SK-N-SH (cell line): Measurements from ENCODE around the gene ZNF365. TPM values are rescaled to one million over a fixed set of nuclear protein-coding genes. Genes with fewer than 3 reads are reported as not detected.

Experiments
- CTCF ChIA-PET: fragments of 300-600, 350-600 bp; formaldehyde crosslinking; extraction: SDS; loops from one replicate; lab custom pipeline; 2021; lab: Yijun Ruan, JAX
- POLR2A ChIA-PET: fragments of 350-600 bp; sonication (Branson Sonifier 250); formaldehyde crosslinking; extraction: SDS; loops from one replicate; lab custom pipeline; 2020; ENCODE audit warnings: antibody characterized with exemption, inconsistent platforms; lab: Yijun Ruan, JAX
- DNase-seq: peaks from one replicate; pipeline ENCODE4 v3.0.0; 2012
- H2AFZ ChIP-seq: fragments of 200-600 bp; sonication (generic); 2 replicates; pipeline ENCODE4 v1.8.1; 2016; ENCODE audit warnings: antibody characterized with exemption, mild to moderate bottlenecking, low read depth
- H3F3A ChIP-seq: fragments of 200-600 bp; sonication (generic); replicated peaks from 2 replicates; pipeline ENCODE3; 2016; ENCODE audit warnings: antibody characterized with exemption, mild to moderate bottlenecking; ENCODE audit not compliant: insufficient read depth
- H3K27ac ChIP-seq, 2 experiments: fragments of 200-500 bp in 1 of 2; fragments of 200-600 bp in 1 of 2; sonication (Bioruptor generic) in 1 of 2; sonication (generic), shearing (Covaris generic) in 1 of 2; 2 replicates each; pipeline versions ENCODE4 v1.5.1 to v1.6.1; 2014 to 2016; ENCODE audit warnings: low read depth in 2 of 2, inconsistent platforms in 1 of 2, low read length in 1 of 2, mild to moderate bottlenecking in 1 of 2, mixed read lengths in 1 of 2
- H3K27me3 ChIP-seq: fragments of 200-600 bp; sonication (generic), shearing (Covaris generic); 2 replicates; pipeline ENCODE4 v1.6.1; 2016; ENCODE audit warnings: mixed run types; ENCODE audit not compliant: insufficient read depth
- H3K36me3 ChIP-seq, 2 experiments: fragments of 200-500 bp in 1 of 2; fragments of 200-600 bp in 1 of 2; sonication (Bioruptor generic) in 1 of 2; sonication (generic) in 1 of 2; replicated peaks in 1 of 2; 2 replicates each; pipeline versions ENCODE3 to v1.5.1; 2014 to 2016; ENCODE audit warnings: low read length in 1 of 2, mild to moderate bottlenecking in 1 of 2; ENCODE audit not compliant: insufficient read depth in 2 of 2, control insufficient read depth in 1 of 2
- H3K4me1 ChIP-seq, 2 experiments: fragments of 200-500 bp in 1 of 2; fragments of 200-600 bp in 1 of 2; sonication (Bioruptor generic) in 1 of 2; sonication (generic), shearing (Covaris generic) in 1 of 2; 2 replicates each; pipeline versions ENCODE4 v1.5.1 to v1.6.1; 2014 to 2016; ENCODE audit warnings: low read depth in 1 of 2, low read length in 1 of 2, mixed run types in 1 of 2; ENCODE audit not compliant: insufficient read depth in 2 of 2, control insufficient read depth in 1 of 2
- H3K4me2 ChIP-seq: fragments of 200-600 bp; sonication (generic), shearing (Covaris generic); 2 replicates; pipeline ENCODE4 v1.6.1; 2017; ENCODE audit warnings: mixed run types
- H3K4me3 ChIP-seq, 2 experiments: fragments of 200-500 bp in 1 of 2; fragments of 200-600 bp in 1 of 2; sonication (Bioruptor generic) in 1 of 2; sonication (generic), shearing (Covaris generic) in 1 of 2; 2 replicates each; pipeline versions ENCODE4 v1.5.1 to v1.8.1; 2014 to 2016; ENCODE audit warnings: low read depth in 2 of 2, inconsistent platforms in 1 of 2, low read length in 1 of 2, mild to moderate bottlenecking in 1 of 2, mixed read lengths in 1 of 2, moderate library complexity in 1 of 2
- H3K79me2 ChIP-seq: fragments of 200-600 bp; sonication (generic); 2 replicates; pipeline ENCODE4 v1.8.1; 2017; ENCODE audit warnings: mild to moderate bottlenecking; ENCODE audit not compliant: insufficient read depth
- H3K9ac ChIP-seq: fragments of 200-600 bp; sonication (generic); 2 replicates; pipeline ENCODE4 v1.6.1; 2017; ENCODE audit warnings: mixed run types
- H3K9me2 ChIP-seq: fragments of 200-600 bp; sonication (generic); 2 replicates; pipeline ENCODE4 v1.6.1; 2017; ENCODE audit warnings: mixed run types
- H3K9me3 ChIP-seq: fragments of 200-600 bp; sonication (generic); 2 replicates; pipeline ENCODE4 v1.6.1; 2017; ENCODE audit warnings: mixed run types, mild to moderate bottlenecking, moderate library complexity
- H4K20me1 ChIP-seq: fragments of 200-600 bp; sonication (generic); 2 replicates; pipeline ENCODE4 v1.6.1; 2017; ENCODE audit warnings: mild to moderate bottlenecking, mixed run types; ENCODE audit not compliant: insufficient read depth
- ELF1 ChIP-seq: IDR thresholded peaks from 2 replicates; pipeline ENCODE4 v1.4.0; 2012
- EZH2phosphoT487 ChIP-seq: fragments of 200-600 bp; sonication (generic); IDR thresholded peaks from 2 replicates; pipeline ENCODE4 v1.6.1; 2017; ENCODE audit warnings: low read depth, mixed run types, mild to moderate bottlenecking, antibody characterized with exemption, moderate library complexity, borderline replicate concordance
- FOSL2 ChIP-seq: IDR thresholded peaks from 2 replicates; pipeline ENCODE4 v1.4.0; 2012; ENCODE audit warnings: low read depth, mild to moderate bottlenecking, moderate library complexity, borderline replicate concordance
- FOXJ3 ChIP-seq: sonication (generic); formaldehyde crosslinking; IDR thresholded peaks from 2 replicates; pipeline ENCODE4 v1.5.1; 2020; ENCODE audit warnings: mild to moderate bottlenecking, missing genetic modification reagents
- GABPA ChIP-seq: IDR thresholded peaks from 2 replicates; pipeline ENCODE4 v1.4.0; 2012; ENCODE audit warnings: low read depth, mild to moderate bottlenecking
- JUND ChIP-seq: IDR thresholded peaks from 2 replicates; pipeline ENCODE4 v1.4.0; 2012
- MEF2A ChIP-seq: IDR thresholded peaks from 2 replicates; pipeline ENCODE4 v1.4.0; 2012; ENCODE audit warnings: low read depth, borderline replicate concordance
- POLR2AphosphoS5 ChIP-seq: IDR thresholded peaks from 2 replicates; pipeline ENCODE4 v1.6.1; 2012; ENCODE audit warnings: low read depth, low read length
- RAD21 ChIP-seq: IDR thresholded peaks from 2 replicates; pipeline ENCODE4 v1.6.1; 2012; ENCODE audit warnings: mild to moderate bottlenecking, low read length
- TEAD4 ChIP-seq: IDR thresholded peaks from 2 replicates; pipeline ENCODE4 v1.4.0; 2012; ENCODE audit warnings: mild to moderate bottlenecking, borderline replicate concordance; ENCODE audit not compliant: insufficient read depth
- YY1 ChIP-seq: IDR thresholded peaks from 2 replicates; pipeline ENCODE4 v1.4.0; 2012; ENCODE audit warnings: low read depth, mild to moderate bottlenecking
- WGBS: methylation state at CpG from one replicate; pipeline ENCODE4 v1.1.6; 2017; ENCODE audit warnings: low lambda C conversion rate; 5-methylcytosine and 5-hydroxymethylcytosine counted together
- polyA plus RNA-seq, 3 experiments: library from polyadenylated mRNA; depleted of rRNA; stranded (reverse); fragments of >200 nt; gene quantifications; 2 replicates each; pipeline ENCODE4 v1.2.3, GENCODE V29; 2012
- TF ChIP-seq, protein P1 (sequence below): IDR thresholded peaks from 2 replicates; pipeline ENCODE4 v1.4.0; 2012; ENCODE audit warnings: low read depth
- TF ChIP-seq, protein P2 (sequence below): fragments of 200-600 bp; sonication (generic); IDR thresholded peaks from 2 replicates; pipeline ENCODE4 v1.6.1; 2017; ENCODE audit warnings: antibody characterized with exemption, mild to moderate bottlenecking, moderate library complexity
- TF ChIP-seq, protein P3 (sequence below): IDR thresholded peaks from 2 replicates; pipeline ENCODE4 v1.6.1; 2012; ENCODE audit warnings: mild to moderate bottlenecking, low read depth, low read length, moderate library complexity
- TF ChIP-seq, protein P4 (sequence below): IDR thresholded peaks from 2 replicates; pipeline ENCODE4 v1.4.0; 2012; ENCODE audit warnings: low read depth, borderline replicate concordance
- TF ChIP-seq, protein P5 (sequence below): fragments of 150-350 bp; IDR thresholded peaks from 2 replicates; pipeline ENCODE4 v1.6.1; 2016; ENCODE audit warnings: mild to moderate bottlenecking, low read depth, low read length
- TF ChIP-seq, protein P6 (sequence below): fragments of 150-350 bp; IDR thresholded peaks from 2 replicates; pipeline ENCODE4 v1.6.1; 2017; ENCODE audit warnings: antibody characterized with exemption, low read length, low read depth, borderline replicate concordance

Gene ZNF365
- polyA plus RNA-seq, 1 of the 3 experiments (the other 2 are of a cell fraction) = 4.5 TPM

DNA sequence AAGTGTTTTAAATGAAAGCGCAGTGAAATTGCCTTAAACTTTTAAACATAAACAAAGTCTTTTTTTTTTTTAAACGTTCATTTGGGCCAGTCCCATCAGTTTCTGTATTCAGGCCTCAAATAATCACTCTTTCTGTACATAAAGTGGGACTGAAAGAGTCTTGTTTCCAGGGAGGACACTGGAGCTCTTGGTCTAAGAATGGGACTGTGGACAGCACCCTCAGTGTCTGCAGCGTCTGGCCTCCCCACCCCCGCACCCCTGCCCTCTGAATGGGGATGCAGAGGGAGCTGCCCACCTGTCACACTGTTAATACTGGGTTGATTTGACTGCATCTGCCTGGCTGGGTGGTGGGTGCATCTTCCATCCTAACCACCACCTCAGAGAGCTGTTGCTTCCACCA lies 5.2 kb downstream of the ZNF365 start:
- TF ChIP-seq, protein P1, sequence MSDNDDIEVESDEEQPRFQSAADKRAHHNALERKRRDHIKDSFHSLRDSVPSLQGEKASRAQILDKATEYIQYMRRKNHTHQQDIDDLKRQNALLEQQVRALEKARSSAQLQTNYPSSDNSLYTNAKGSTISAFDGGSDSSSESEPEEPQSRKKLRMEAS = no peak
- no peak for TF ChIP-seq GABPA
- TF ChIP-seq TEAD4 = no peak
- TF ChIP-seq, protein P2, sequence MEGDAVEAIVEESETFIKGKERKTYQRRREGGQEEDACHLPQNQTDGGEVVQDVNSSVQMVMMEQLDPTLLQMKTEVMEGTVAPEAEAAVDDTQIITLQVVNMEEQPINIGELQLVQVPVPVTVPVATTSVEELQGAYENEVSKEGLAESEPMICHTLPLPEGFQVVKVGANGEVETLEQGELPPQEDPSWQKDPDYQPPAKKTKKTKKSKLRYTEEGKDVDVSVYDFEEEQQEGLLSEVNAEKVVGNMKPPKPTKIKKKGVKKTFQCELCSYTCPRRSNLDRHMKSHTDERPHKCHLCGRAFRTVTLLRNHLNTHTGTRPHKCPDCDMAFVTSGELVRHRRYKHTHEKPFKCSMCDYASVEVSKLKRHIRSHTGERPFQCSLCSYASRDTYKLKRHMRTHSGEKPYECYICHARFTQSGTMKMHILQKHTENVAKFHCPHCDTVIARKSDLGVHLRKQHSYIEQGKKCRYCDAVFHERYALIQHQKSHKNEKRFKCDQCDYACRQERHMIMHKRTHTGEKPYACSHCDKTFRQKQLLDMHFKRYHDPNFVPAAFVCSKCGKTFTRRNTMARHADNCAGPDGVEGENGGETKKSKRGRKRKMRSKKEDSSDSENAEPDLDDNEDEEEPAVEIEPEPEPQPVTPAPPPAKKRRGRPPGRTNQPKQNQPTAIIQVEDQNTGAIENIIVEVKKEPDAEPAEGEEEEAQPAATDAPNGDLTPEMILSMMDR = no peak
- no peak for TF ChIP-seq YY1
- TF ChIP-seq EZH2phosphoT487 = no peak
- TF ChIP-seq, protein P3, sequence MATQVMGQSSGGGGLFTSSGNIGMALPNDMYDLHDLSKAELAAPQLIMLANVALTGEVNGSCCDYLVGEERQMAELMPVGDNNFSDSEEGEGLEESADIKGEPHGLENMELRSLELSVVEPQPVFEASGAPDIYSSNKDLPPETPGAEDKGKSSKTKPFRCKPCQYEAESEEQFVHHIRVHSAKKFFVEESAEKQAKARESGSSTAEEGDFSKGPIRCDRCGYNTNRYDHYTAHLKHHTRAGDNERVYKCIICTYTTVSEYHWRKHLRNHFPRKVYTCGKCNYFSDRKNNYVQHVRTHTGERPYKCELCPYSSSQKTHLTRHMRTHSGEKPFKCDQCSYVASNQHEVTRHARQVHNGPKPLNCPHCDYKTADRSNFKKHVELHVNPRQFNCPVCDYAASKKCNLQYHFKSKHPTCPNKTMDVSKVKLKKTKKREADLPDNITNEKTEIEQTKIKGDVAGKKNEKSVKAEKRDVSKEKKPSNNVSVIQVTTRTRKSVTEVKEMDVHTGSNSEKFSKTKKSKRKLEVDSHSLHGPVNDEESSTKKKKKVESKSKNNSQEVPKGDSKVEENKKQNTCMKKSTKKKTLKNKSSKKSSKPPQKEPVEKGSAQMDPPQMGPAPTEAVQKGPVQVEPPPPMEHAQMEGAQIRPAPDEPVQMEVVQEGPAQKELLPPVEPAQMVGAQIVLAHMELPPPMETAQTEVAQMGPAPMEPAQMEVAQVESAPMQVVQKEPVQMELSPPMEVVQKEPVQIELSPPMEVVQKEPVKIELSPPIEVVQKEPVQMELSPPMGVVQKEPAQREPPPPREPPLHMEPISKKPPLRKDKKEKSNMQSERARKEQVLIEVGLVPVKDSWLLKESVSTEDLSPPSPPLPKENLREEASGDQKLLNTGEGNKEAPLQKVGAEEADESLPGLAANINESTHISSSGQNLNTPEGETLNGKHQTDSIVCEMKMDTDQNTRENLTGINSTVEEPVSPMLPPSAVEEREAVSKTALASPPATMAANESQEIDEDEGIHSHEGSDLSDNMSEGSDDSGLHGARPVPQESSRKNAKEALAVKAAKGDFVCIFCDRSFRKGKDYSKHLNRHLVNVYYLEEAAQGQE = 0 out of 2 replicates have a peak, but pooled peaks have one; percentile 54
- TF ChIP-seq MEF2A = no peak
- no peak for TF ChIP-seq ELF1
- H3K4me2 ChIP-seq = 0 out of 2 replicates have a peak overlapping the region, but pooled peaks have one; percentile 42
- no peak overlapping the region for H3K4me3 ChIP-seq
- H4K20me1 ChIP-seq = no peaks in the 10 kb centered on the region
- H3F3A ChIP-seq = peaks cover 41% of the 10 kb centered on the region
- POLR2A ChIA-PET = no interaction called here
- peaks cover 0 to 8% of the 10 kb centered on the region in 2 experiments for H3K36me3 ChIP-seq
- H2AFZ ChIP-seq = no peak overlapping the region
- 87% methylated on average over 2 of the region's 4 CpGs for whole genome bisulfite sequencing
- no peaks in the 10 kb centered on the region for H3K27me3 ChIP-seq
- H3K27ac ChIP-seq = peak overlapping the region in 1 of 2 experiments; percentile 55; a peak in 2 of 4 replicates
- no peak overlapping the region for H3K9ac ChIP-seq
- H3K9me2 ChIP-seq = no peaks in the 10 kb centered on the region
- H3K79me2 ChIP-seq = peaks cover 46% of the 10 kb centered on the region
- peaks cover 5 to 26% of the 10 kb centered on the region in 2 experiments for H3K4me1 ChIP-seq
- no peaks in the 10 kb centered on the region for H3K9me3 ChIP-seq
- DNase-seq = no peak
- CTCF ChIA-PET = no interaction called here

DNA sequence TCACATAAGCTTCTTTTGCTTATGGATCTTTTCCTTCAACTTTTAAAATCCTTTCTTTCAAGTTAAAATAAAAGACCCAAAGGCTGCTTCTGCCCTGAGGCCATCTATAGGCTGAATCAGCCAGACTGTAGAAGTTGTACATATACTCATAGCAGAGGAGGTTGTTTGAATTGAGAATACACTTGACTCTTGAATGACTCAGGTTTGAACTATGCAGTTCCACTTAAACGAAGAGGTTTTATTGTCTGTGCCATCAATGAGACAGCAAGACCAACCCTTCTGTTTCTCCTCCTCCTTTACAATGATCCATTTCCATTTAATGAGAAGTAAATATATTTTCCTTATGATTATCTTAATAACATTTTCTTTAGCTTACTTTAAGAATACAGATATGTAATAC lies 5.8 kb downstream of the ZNF365 start:
- Histone ChIP-seq H2AFZ (no peak overlapping the region), H3F3A (peaks cover 43% of the 10 kb centered on the region), H3K9ac (no peak overlapping the region), H3K9me3 (no peaks in the 10 kb centered on the region), H3K4me3 (no peak overlapping the region), H3K4me2 (0 out of 2 replicates have a peak overlapping the region, but pooled peaks have one; percentile 42), H3K79me2 (peaks cover 46% of the 10 kb centered on the region), H3K9me2 (no peaks in the 10 kb centered on the region), H3K36me3 (peaks cover 0 to 8% of the 10 kb centered on the region in 2 experiments), H3K27ac (peak overlapping the region in 1 of 2 experiments; percentile 55; a peak in 2 of 4 replicates), H3K27me3 (no peaks in the 10 kb centered on the region), H3K4me1 (peaks cover under 1 to 32% of the 10 kb centered on the region in 2 experiments), H4K20me1 (no peaks in the 10 kb centered on the region)
- DNase-seq = no peak
- ChIA-PET CTCF (no interaction called here), POLR2A (no interaction called here)
- WGBS = 6% methylated on average over 1 of the region's 1 CpG
- TF ChIP-seq TEAD4 = peak; percentile 57; the same call in 1 of the 2 replicates
- TF ChIP-seq FOXJ3 = no peak
- TF ChIP-seq POLR2AphosphoS5 = no peak; the same call in 1 of the 2 replicates
- TF ChIP-seq, protein P4, sequence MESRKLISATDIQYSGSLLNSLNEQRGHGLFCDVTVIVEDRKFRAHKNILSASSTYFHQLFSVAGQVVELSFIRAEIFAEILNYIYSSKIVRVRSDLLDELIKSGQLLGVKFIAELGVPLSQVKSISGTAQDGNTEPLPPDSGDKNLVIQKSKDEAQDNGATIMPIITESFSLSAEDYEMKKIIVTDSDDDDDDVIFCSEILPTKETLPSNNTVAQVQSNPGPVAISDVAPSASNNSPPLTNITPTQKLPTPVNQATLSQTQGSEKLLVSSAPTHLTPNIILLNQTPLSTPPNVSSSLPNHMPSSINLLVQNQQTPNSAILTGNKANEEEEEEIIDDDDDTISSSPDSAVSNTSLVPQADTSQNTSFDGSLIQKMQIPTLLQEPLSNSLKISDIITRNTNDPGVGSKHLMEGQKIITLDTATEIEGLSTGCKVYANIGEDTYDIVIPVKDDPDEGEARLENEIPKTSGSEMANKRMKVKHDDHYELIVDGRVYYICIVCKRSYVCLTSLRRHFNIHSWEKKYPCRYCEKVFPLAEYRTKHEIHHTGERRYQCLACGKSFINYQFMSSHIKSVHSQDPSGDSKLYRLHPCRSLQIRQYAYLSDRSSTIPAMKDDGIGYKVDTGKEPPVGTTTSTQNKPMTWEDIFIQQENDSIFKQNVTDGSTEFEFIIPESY = no peak
- TF ChIP-seq JUND = peak; percentile 88
- no peak for TF ChIP-seq RAD21
- TF ChIP-seq FOSL2 = peak; percentile 76; the same call in 1 of the 2 replicates
- TF ChIP-seq, protein P5, sequence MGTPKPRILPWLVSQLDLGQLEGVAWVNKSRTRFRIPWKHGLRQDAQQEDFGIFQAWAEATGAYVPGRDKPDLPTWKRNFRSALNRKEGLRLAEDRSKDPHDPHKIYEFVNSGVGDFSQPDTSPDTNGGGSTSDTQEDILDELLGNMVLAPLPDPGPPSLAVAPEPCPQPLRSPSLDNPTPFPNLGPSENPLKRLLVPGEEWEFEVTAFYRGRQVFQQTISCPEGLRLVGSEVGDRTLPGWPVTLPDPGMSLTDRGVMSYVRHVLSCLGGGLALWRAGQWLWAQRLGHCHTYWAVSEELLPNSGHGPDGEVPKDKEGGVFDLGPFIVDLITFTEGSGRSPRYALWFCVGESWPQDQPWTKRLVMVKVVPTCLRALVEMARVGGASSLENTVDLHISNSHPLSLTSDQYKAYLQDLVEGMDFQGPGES = no peak
- TF ChIP-seq, protein P6, sequence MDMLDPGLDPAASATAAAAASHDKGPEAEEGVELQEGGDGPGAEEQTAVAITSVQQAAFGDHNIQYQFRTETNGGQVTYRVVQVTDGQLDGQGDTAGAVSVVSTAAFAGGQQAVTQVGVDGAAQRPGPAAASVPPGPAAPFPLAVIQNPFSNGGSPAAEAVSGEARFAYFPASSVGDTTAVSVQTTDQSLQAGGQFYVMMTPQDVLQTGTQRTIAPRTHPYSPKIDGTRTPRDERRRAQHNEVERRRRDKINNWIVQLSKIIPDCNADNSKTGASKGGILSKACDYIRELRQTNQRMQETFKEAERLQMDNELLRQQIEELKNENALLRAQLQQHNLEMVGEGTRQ = no peak
